Lung (tissue), 12 donors: ENCODE results near the gene MRGPRX2. TPM values are rescaled to one million over a fixed set of nuclear protein-coding genes. Genes with fewer than 3 reads are reported as not detected.

Experiments used
- ATAC-seq: fragments of 200-7000 bp; cut with Tn5 transposase; one replicate; pipeline ENCODE4 v1.9.1; 2020; ENCODE audit warnings: moderate number of reproducible peaks; ENCODE audit not compliant: insufficient read depth, low FRiP score
- DNase-seq, 3 donors: peaks; one replicate each; pipeline ENCODE4 v3.0.0-alpha.2; 2013 to 2017
- H3K27ac ChIP-seq, 2 donors: one replicate each; pipeline ENCODE4 v1.5.1; 2013; ENCODE audit warnings: mild to moderate bottlenecking in 2 of 2, moderate library complexity in 2 of 2, control low read depth in 1 of 2, inconsistent platforms in 1 of 2, low read depth in 1 of 2, low read length in 1 of 2
- H3K27me3 ChIP-seq, 3 donors: one replicate each; pipeline ENCODE4 v1.5.1; 2013; ENCODE audit warnings: low read length in 2 of 3; ENCODE audit not compliant: control insufficient read depth in 3 of 3, insufficient read depth in 3 of 3
- H3K36me3 ChIP-seq, 4 donors: one replicate each; pipeline ENCODE4 v1.5.1; 2013; ENCODE audit warnings: low read length in 4 of 4, mild to moderate bottlenecking in 1 of 4, moderate library complexity in 1 of 4; ENCODE audit not compliant: control insufficient read depth in 4 of 4, insufficient read depth in 4 of 4
- H3K4me1 ChIP-seq, 5 donors: one replicate each; pipeline ENCODE4 v1.5.1; 2013; ENCODE audit warnings: low read length in 5 of 5, mild to moderate bottlenecking in 2 of 5, moderate library complexity in 1 of 5; ENCODE audit not compliant: control insufficient read depth in 5 of 5, insufficient read depth in 5 of 5
- H3K4me3 ChIP-seq: one replicate; pipeline ENCODE4 v1.5.1; 2013; ENCODE audit warnings: mild to moderate bottlenecking, control low read depth, moderate library complexity
- H3K9ac ChIP-seq, 2 donors: one replicate each; pipeline ENCODE4 v1.5.1; 2013; ENCODE audit warnings: low read length in 2 of 2, control low read depth in 1 of 2; ENCODE audit not compliant: insufficient read depth in 1 of 2
- H3K9me3 ChIP-seq, 4 donors: one replicate each; pipeline ENCODE4 v1.5.1; 2013; ENCODE audit warnings: low read length in 3 of 4, mild to moderate bottlenecking in 1 of 4, moderate library complexity in 1 of 4; ENCODE audit not compliant: control insufficient read depth in 4 of 4, insufficient read depth in 3 of 4
- WGBS, 2 donors: extraction: QIAGEN DNeasy Blood & Tissue Kit; methylation state at CpG; one replicate each; pipeline ENCODE4 v1.1.7; 2013; 5-methylcytosine and 5-hydroxymethylcytosine counted together
- polyA plus RNA-seq, 2 donors: library from polyadenylated mRNA; stranded (reverse); fragments of 200-250 nt; gene quantifications; one replicate each; pipeline ENCODE4 v1.2.1, GENCODE V29; 2013
- total RNA-seq, 2 donors: library from RNA; depleted of rRNA in 1 of 2; stranded (reverse); fragments of >200 nt in 1 of 2; gene quantifications; one replicate each; pipeline ENCODE4 v1.2.1, GENCODE V29; 2014 to 2021
- TF ChIP-seq, protein P1 (sequence below): IDR thresholded peaks from 2 replicates; pipeline ENCODE4 v1.5.1; 2012; ENCODE audit warnings: mild to moderate bottlenecking; ENCODE audit errors: control extremely low read depth, extremely low read depth
- donor health status: control.
- donor health status: control.
- donor health status: Bipolar disorder and iron deficiency.
- donor health status: healthy.
- donor health status: DM: yes; HTN: yes; CAD: no.

The MRGPRX2 gene
- total and polyA plus RNA-seq, 4 donors, result not detected

DNA sequence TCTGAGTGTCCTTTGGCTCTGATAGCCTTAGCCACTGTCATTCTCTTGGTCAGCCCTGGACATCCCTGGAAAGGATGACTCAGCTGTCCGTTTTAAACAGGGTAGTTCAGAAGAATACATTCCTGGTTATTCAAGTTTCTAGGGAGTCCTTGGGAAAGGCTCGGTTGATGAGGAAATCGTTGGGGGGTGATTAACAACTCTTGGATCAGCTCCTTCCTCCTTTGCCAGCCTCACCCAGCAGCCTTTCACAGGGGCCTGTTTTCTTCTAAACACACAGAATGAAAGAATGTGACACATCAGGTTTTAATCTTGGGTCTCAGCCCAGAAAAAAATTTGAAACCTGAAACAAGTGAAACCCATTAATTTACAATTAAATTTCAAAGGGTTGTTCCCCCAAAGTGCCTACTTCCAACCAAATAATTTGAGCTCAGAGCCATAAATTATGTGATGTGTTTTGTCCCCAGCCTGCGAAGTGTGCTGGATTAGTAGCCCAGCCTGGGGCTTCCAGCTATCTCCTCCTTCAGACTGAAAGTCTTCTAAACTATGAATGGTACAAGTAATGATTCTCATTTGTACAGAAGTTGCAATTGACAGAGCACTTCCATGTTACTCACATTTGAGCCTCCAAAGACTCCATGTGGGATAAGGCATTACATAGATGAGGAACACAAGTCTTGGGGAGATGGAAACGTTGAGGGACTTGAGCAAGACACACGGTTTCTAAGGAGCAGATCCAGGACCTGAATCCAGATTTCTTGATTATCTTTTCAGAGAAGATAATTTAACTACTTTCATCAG, 19.3 kb upstream of the MRGPRX2 start:
- DNase-seq, result peak; percentile 32 to 67 (median 58)
- Histone ChIP-seq H3K4me3 (no peak overlapping the region), H3K36me3 (no peaks in the 10 kb centered on the region), H3K27ac (no peak overlapping the region), H3K9ac (no peak overlapping the region), H3K27me3 (no peaks in the 10 kb centered on the region), H3K4me1 (peaks cover 0 to 5% (median 0%) of the 10 kb centered on the region in 5 donors), H3K9me3 (no peaks in the 10 kb centered on the region)
- TF ChIP-seq, protein P1, sequence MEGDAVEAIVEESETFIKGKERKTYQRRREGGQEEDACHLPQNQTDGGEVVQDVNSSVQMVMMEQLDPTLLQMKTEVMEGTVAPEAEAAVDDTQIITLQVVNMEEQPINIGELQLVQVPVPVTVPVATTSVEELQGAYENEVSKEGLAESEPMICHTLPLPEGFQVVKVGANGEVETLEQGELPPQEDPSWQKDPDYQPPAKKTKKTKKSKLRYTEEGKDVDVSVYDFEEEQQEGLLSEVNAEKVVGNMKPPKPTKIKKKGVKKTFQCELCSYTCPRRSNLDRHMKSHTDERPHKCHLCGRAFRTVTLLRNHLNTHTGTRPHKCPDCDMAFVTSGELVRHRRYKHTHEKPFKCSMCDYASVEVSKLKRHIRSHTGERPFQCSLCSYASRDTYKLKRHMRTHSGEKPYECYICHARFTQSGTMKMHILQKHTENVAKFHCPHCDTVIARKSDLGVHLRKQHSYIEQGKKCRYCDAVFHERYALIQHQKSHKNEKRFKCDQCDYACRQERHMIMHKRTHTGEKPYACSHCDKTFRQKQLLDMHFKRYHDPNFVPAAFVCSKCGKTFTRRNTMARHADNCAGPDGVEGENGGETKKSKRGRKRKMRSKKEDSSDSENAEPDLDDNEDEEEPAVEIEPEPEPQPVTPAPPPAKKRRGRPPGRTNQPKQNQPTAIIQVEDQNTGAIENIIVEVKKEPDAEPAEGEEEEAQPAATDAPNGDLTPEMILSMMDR, result no peak
- peak; percentile 59 for ATAC-seq
- WGBS, 2 donors, result 46 to 59% methylated on average over 6 of the region's 6 CpGs

GRCh38 chr11:19077965-19078364, 17.4 kb upstream of the MRGPRX2 start:
- TF ChIP-seq, protein P1, result no peak
- DNase-seq (no peak), ATAC-seq (no peak)
- H3K9me3 ChIP-seq, result no peaks in the 10 kb centered on the region
- H3K27me3 ChIP-seq, result no peaks in the 10 kb centered on the region
- no peak overlapping the region for H3K9ac ChIP-seq
- peaks cover 0 to 8% (median 0%) of the 10 kb centered on the region in 5 donors for H3K4me1 ChIP-seq
- H3K36me3 ChIP-seq, result no peaks in the 10 kb centered on the region
- no peak overlapping the region for H3K27ac ChIP-seq
- no peak overlapping the region for H3K4me3 ChIP-seq

- Histone ChIP-seq H3K9ac (no peak overlapping the region), H3K4me3 (no peak overlapping the region), H3K36me3 (no peaks in the 10 kb centered on the region), H3K27me3 (no peaks in the 10 kb centered on the region), H3K27ac (no peak overlapping the region), H3K9me3 (no peaks in the 10 kb centered on the region), H3K4me1 (peaks cover 0 to 8% (median 0%) of the 10 kb centered on the region in 5 donors)
- peak; percentile 77 for ATAC-seq
- peak; percentile 67 to 74 (median 69) for DNase-seq
- TF ChIP-seq, protein P1, result peak; percentile 63
- 43 to 51% methylated on average over 10 of the region's 10 CpGs for WGBS, 2 donors
These were observed 16.4 kb upstream of the MRGPRX2 start for GRCh38 chr11:19076744-19077589.
